ENCODE data around the gene NFIB. TPM values are rescaled to one million over a fixed set of nuclear protein-coding genes. Genes with fewer than 3 reads are reported as not detected.
A peak's percentile ranks its signal among the peaks of the same experiment; 100 is the strongest.

NFIB gene
- total and polyA plus RNA-seq, 2 experiments from 2014 or later = 15.2 to 27.3 TPM

DNA sequence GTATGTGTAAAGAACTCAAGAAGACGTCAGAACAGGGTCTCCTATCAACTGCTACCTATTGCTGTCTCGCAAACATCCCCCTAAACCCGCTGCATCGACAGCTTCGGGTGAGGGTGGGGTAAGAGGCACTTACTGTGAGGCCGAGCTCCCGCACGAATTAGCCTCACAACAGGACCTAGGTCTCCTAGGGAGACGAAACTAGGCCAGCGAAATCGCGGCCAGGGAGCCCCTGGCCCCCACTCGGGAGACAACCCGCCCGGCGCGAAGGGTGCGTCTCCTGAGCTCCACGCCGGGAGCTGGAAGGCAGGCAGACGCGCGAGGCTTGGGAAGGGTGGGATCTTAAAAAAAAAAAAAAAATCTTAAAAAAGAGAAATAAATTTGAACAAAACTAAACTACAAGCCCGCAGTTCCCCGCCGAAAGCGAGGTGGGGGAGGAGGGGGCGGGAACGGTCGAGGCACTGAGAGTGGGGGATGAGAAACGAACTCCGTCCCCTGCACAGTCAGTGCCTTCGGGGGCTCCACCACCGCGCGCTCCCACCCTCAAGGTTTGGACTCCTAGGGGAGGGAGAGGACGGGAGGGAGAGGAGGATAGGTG is 33.0 kb upstream of the NFIB start:
- peak overlapping the region; percentile 93 for H3K4me2 ChIP-seq
- peaks cover 99% of the 10 kb centered on the region for H3K27me3 ChIP-seq
- TF ChIP-seq EZH2 (IDR thresholded peaks at IDR 0.05; ENCODE audit: borderline replicate concordance) = no peak
- TF ChIP-seq, protein P1, sequence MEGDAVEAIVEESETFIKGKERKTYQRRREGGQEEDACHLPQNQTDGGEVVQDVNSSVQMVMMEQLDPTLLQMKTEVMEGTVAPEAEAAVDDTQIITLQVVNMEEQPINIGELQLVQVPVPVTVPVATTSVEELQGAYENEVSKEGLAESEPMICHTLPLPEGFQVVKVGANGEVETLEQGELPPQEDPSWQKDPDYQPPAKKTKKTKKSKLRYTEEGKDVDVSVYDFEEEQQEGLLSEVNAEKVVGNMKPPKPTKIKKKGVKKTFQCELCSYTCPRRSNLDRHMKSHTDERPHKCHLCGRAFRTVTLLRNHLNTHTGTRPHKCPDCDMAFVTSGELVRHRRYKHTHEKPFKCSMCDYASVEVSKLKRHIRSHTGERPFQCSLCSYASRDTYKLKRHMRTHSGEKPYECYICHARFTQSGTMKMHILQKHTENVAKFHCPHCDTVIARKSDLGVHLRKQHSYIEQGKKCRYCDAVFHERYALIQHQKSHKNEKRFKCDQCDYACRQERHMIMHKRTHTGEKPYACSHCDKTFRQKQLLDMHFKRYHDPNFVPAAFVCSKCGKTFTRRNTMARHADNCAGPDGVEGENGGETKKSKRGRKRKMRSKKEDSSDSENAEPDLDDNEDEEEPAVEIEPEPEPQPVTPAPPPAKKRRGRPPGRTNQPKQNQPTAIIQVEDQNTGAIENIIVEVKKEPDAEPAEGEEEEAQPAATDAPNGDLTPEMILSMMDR (IDR thresholded peaks at IDR 0.05; ENCODE audit: poor library complexity) = no peak
- DNase-seq (ENCODE audit: low spot score) = no peak
- no peaks in the 10 kb centered on the region for H3K9me3 ChIP-seq (ENCODE audit: low read depth)
- H3K4me3 ChIP-seq = peak overlapping the region; percentile 21
- no peaks in the 10 kb centered on the region for H3K9me2 ChIP-seq (replicated peaks; ENCODE audit: insufficient read depth)
- H3K27ac ChIP-seq = peak overlapping the region; percentile 84
- peaks cover 2% of the 10 kb centered on the region for H3K79me2 ChIP-seq
- H3K4me1 ChIP-seq (ENCODE audit: insufficient read depth) = peaks cover 34% of the 10 kb centered on the region
- H4K20me1 ChIP-seq (ENCODE audit: insufficient read depth, poor library complexity, severe bottlenecking) = no peaks in the 10 kb centered on the region
- WGBS (ENCODE audit: low lambda C conversion rate, missing lambda C conversion rate) = 5% methylated on average over 36 of the region's 37 CpGs
- H2AFZ ChIP-seq = no peak overlapping the region
- H3K36me3 ChIP-seq (replicated peaks; ENCODE audit: insufficient read depth, low read depth) = no peaks in the 10 kb centered on the region

DNA sequence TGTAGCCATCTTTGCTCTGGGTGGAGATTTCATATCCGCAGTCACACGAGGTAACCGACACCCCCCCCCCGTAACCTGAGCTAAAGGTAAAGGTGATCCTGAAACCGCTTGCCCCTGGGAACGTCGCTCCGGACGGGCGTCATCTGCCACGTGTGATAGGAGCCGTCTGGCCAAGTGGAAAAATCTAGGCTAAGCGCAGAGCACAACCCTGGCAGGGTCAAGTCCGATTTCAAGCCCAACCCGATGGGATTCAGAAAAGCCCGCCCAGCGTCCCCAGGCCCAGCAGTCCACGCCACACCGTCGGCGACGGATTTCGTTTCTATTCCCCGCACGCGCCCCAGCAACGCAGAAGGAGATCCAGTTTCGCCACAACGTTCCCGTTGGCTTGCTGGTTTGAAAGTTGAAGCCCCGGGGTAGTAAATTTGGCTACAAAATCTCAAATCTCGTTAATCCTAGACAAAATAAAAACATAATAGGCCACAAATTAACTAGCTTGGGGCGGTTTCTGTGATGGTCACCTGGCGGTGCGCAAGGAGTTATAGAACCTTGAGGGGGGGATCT is 32.4 kb upstream of the NFIB start:
- Histone ChIP-seq H3K79me2 (peaks cover 2% of the 10 kb centered on the region), H3K9me2 (replicated peaks; ENCODE audit: insufficient read depth) (no peaks in the 10 kb centered on the region), H3K27ac (peak overlapping the region; percentile 84), H3K36me3 (replicated peaks; ENCODE audit: insufficient read depth, low read depth) (no peaks in the 10 kb centered on the region), H3K4me2 (peak overlapping the region; percentile 93), H3K4me1 (ENCODE audit: insufficient read depth) (peaks cover 34% of the 10 kb centered on the region), H2AFZ (no peak overlapping the region), H3K27me3 (peaks cover 100% of the 10 kb centered on the region), H3K4me3 (peak overlapping the region; percentile 18), H3K9me3 (ENCODE audit: low read depth) (no peaks in the 10 kb centered on the region), H4K20me1 (ENCODE audit: insufficient read depth, poor library complexity, severe bottlenecking) (no peaks in the 10 kb centered on the region)
- WGBS (ENCODE audit: low lambda C conversion rate, missing lambda C conversion rate) = 8% methylated on average over 32 of the region's 35 CpGs
- no peak for DNase-seq (ENCODE audit: low spot score)
- TF ChIP-seq EZH2 (IDR thresholded peaks at IDR 0.05; ENCODE audit: borderline replicate concordance) = no peak
- TF ChIP-seq, protein P1 (IDR thresholded peaks at IDR 0.05; ENCODE audit: poor library complexity) = no peak
- no peak for TF ChIP-seq EZH2phosphoT487 (IDR thresholded peaks at IDR 0.05; ENCODE audit: low read depth, severe bottlenecking, unreplicated experiment)

DNA sequence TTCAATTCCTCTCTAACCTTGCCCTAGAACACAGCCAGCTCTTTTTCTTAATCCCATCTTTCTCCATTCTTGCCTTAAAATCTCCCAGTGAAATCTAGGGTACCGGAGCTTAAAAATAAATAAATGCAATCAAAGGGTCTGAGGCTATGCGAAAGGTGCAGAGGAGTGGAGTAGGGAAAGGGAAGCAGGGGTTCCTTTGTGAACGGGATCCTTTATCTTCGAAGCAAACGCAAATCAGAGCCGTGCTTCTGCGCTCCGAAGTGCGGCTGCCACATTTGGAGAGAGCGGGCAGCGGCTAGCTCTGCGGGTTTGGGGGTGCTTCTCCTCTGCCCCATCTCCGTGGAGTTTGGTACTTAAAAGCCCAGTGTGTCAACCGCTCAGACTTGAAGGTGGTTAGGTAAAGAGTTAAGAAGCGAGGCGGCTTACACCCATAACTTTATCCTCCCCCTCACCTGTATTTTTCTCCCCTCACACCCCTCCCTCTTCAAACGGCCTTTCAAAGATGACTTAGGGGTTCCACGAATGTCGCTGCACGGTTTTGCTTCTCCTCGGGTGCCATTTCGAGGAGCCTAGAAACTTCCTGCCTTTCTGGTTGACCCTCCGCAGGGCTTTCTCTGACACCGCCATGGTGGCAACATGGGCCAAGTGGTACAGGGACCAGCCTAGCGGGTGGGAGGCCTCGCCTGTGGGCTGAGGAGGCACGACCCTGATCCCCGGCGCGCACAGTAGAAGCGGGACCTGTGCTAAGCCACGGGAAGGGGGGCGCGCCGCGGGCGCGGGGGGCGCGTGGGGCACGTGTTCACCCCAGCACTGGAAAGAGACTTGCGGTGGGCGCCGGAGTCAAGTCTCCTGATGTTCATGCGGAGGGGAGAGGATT is 31.7 kb upstream of the NFIB start:
- H4K20me1 ChIP-seq (ENCODE audit: insufficient read depth, poor library complexity, severe bottlenecking) = no peaks in the 10 kb centered on the region
- H3K27ac ChIP-seq = peak overlapping the region; percentile 37
- H3K4me3 ChIP-seq = no peak overlapping the region
- 32% methylated on average over 29 of the region's 45 CpGs for WGBS (ENCODE audit: low lambda C conversion rate, missing lambda C conversion rate)
- H3K4me1 ChIP-seq (ENCODE audit: insufficient read depth) = peaks cover 38% of the 10 kb centered on the region
- no peaks in the 10 kb centered on the region for H3K79me2 ChIP-seq
- peak overlapping the region; percentile 93 for H3K4me2 ChIP-seq
- no peaks in the 10 kb centered on the region for H3K9me2 ChIP-seq (replicated peaks; ENCODE audit: insufficient read depth)
- peak overlapping the region; percentile 49 for H2AFZ ChIP-seq
- no peaks in the 10 kb centered on the region for H3K9me3 ChIP-seq (ENCODE audit: low read depth)
- H3K36me3 ChIP-seq (replicated peaks; ENCODE audit: insufficient read depth, low read depth) = no peaks in the 10 kb centered on the region
- H3K27me3 ChIP-seq = peaks cover 100% of the 10 kb centered on the region
- DNase-seq (ENCODE audit: low spot score) = no peak
- TF ChIP-seq EZH2phosphoT487 (IDR thresholded peaks at IDR 0.05; ENCODE audit: low read depth, severe bottlenecking, unreplicated experiment) (peak; percentile 64), EZH2 (IDR thresholded peaks at IDR 0.05; ENCODE audit: borderline replicate concordance) (peak; percentile 91)
- TF ChIP-seq, protein P1 (IDR thresholded peaks at IDR 0.05; ENCODE audit: poor library complexity) = no peak

Measured in hepatocyte (in vitro differentiated cells).